Endothelial cell of umbilical vein (primary cell): ENCODE data around the gene DHDDS. TPM values are rescaled to one million over a fixed set of nuclear protein-coding genes. Genes with fewer than 3 reads are reported as not detected.

Source experiments
- BruUV-seq: library from RNA; stranded (reverse); fragments of 400-500 nt; replicated peaks from 2 replicates; lab custom pipeline; 2021; lab: Mats Ljungman, UMichigan
- CTCF ChIA-PET: fragments of 300-600, 350-600 bp; sonication (Branson Sonifier 250); formaldehyde crosslinking; loops from one replicate; lab custom pipeline; 2021; ENCODE audit warnings: antibody characterized with exemption, inconsistent platforms; lab: Charles Lee
- POLR2A ChIA-PET: fragments of 300-600, 350-600 bp; sonication (Branson Sonifier 250); formaldehyde crosslinking; loops from one replicate; lab custom pipeline; 2021; ENCODE audit warnings: antibody characterized with exemption, inconsistent platforms; lab: Charles Lee
- DNase-seq: peaks from one replicate; pipeline ENCODE4 v3.0.0-alpha.2; 2011; ENCODE audit warnings: low read depth, low spot score
- FAIRE-seq: peaks from 2 replicates; lab custom pipeline; 2011; peaks lifted over from hg19 to GRCh38; lab: Jason Lieb, UNC
- H2AFZ ChIP-seq: 2 replicates; pipeline ENCODE4 v1.6.0; 2012; ENCODE audit warnings: low read depth, low read length, control low read depth, inconsistent platforms
- H3K27ac ChIP-seq: 2 replicates; pipeline ENCODE4 v1.5.1; 2011; ENCODE audit warnings: low read depth, mild to moderate bottlenecking, control low read depth, low read length, moderate library complexity; ENCODE audit not compliant: insufficient read depth
- H3K27me3 ChIP-seq, 2 experiments: 2 replicates each; pipeline versions ENCODE4 v1.6.0 to v1.6.1; 2011; ENCODE audit warnings: low read length in 2 of 2, mixed read lengths in 1 of 2; ENCODE audit not compliant: control insufficient read depth in 2 of 2, insufficient read depth in 2 of 2
- H3K36me3 ChIP-seq, 2 experiments: 2 replicates in 1 of 2; 3 replicates in 1 of 2; pipeline ENCODE4 v1.5.1; 2011; ENCODE audit warnings: low read length in 2 of 2, mild to moderate bottlenecking in 1 of 2, moderate library complexity in 1 of 2; ENCODE audit not compliant: control insufficient read depth in 2 of 2, insufficient read depth in 2 of 2; ENCODE audit errors: extremely low read depth in 1 of 2
- H3K4me1 ChIP-seq: 3 replicates; pipeline ENCODE4 v1.5.1; 2011; ENCODE audit warnings: mild to moderate bottlenecking, low read length; ENCODE audit not compliant: control insufficient read depth, insufficient read depth; ENCODE audit errors: extremely low read depth
- H3K4me2 ChIP-seq: 2 replicates; pipeline ENCODE4 v1.6.1; 2011; ENCODE audit warnings: low read length, control low read depth, mixed read lengths; ENCODE audit not compliant: insufficient read depth
- H3K4me3 ChIP-seq, 3 experiments: fragments of 200-600 bp in 1 of 3; sonication (generic), shearing (Covaris generic) in 1 of 3; replicated peaks in 1 of 3; 2 replicates each; pipeline ENCODE4 v1.5.1; 2011 to 2016; ENCODE audit warnings: control low read depth in 3 of 3, low read length in 3 of 3, mild to moderate bottlenecking in 2 of 3, inconsistent platforms in 1 of 3, low read depth in 1 of 3, moderate library complexity in 1 of 3; ENCODE audit not compliant: insufficient read depth in 1 of 3
- H3K79me2 ChIP-seq: 2 replicates; pipeline ENCODE4 v1.6.0; 2012; ENCODE audit warnings: low read length, inconsistent platforms; ENCODE audit not compliant: control insufficient read depth, insufficient read depth
- H3K9ac ChIP-seq: replicated peaks from 2 replicates; pipeline ENCODE3; 2011; ENCODE audit warnings: low read length, control low read depth; ENCODE audit not compliant: insufficient read depth; ENCODE audit errors: extremely low read depth
- H3K9me1 ChIP-seq: replicated peaks from 3 replicates; pipeline ENCODE4 v1.6.0; 2011; ENCODE audit warnings: mild to moderate bottlenecking, low read length; ENCODE audit not compliant: control insufficient read depth, insufficient read depth; ENCODE audit errors: extremely low read depth
- H3K9me3 ChIP-seq: replicated peaks from 2 replicates; pipeline ENCODE4 v1.5.1; 2012; ENCODE audit warnings: low read length, inconsistent platforms; ENCODE audit not compliant: control insufficient read depth, insufficient read depth
- H4K20me1 ChIP-seq: replicated peaks from 2 replicates; pipeline ENCODE3; 2011; ENCODE audit warnings: mild to moderate bottlenecking, low read length; ENCODE audit not compliant: control insufficient read depth, insufficient read depth; ENCODE audit errors: extremely low read depth
- CTCF ChIP-seq, 2 donors: IDR thresholded peaks; 1 replicate in 1 of 2; 2 replicates in 1 of 2; pipeline ENCODE4 v1.5.1; 2011; ENCODE audit warnings: low read length in 2 of 2, mild to moderate bottlenecking in 2 of 2, moderate library complexity in 2 of 2, control low read depth in 1 of 2, inconsistent platforms in 1 of 2, low read depth in 1 of 2; ENCODE audit not compliant: insufficient read depth in 1 of 2; ENCODE audit errors: extremely low read depth in 1 of 2
- EZH2 ChIP-seq: IDR thresholded peaks from 2 replicates; pipeline ENCODE4 v1.6.1; 2012; ENCODE audit warnings: borderline replicate concordance, low read depth, mild to moderate bottlenecking, moderate library complexity, low read length, inconsistent platforms; ENCODE audit not compliant: severe bottlenecking
- FOS ChIP-seq: IDR thresholded peaks from 2 replicates; pipeline ENCODE4 v1.6.1; 2011; ENCODE audit warnings: mild to moderate bottlenecking, low read length, moderate library complexity, borderline replicate concordance; ENCODE audit not compliant: insufficient read depth
- MYC ChIP-seq: IDR thresholded peaks from one replicate; pipeline ENCODE4 v1.6.1; 2011; ENCODE audit warnings: mild to moderate bottlenecking, low read depth, low read length
- POLR2A ChIP-seq: IDR thresholded peaks from 2 replicates; pipeline ENCODE4 v1.6.1; 2012; ENCODE audit warnings: low read depth, mild to moderate bottlenecking, control low read depth, low read length
- POLR2AphosphoS5 ChIP-seq: IDR thresholded peaks from 2 replicates; pipeline ENCODE4 v1.6.1; 2012; ENCODE audit warnings: low read depth, mild to moderate bottlenecking, control low read depth, low read length, moderate library complexity; ENCODE audit not compliant: insufficient read depth
- dilution Hi-C: fragments of 300-500 bp; cut with MboI; formaldehyde crosslinking; loops from one replicate; pipeline ENCODE4 v1.15.0; 2019; ENCODE audit warnings: low sequenced_read_pairs; ENCODE audit not compliant: extremely low pct_ligation_motif_present
- intact Hi-C: fragments of 100-400 bp; cut with micrococcal nuclease; formaldehyde crosslinking; loops from one replicate; pipeline ENCODE4 v1.10.0; 2022
- polyA plus RNA-seq, 4 experiments: library from polyadenylated mRNA; depleted of rRNA in 3 of 4; stranded (reverse) in 3 of 4; unstranded in 1 of 4; fragments of >200 nt; gene quantifications; 2 replicates each; pipeline versions ENCODE4 v1.2.1 to v1.2.3, GENCODE V29; 2011 to 2012; ENCODE audit warnings: missing spikeins in 1 of 4
- total RNA-seq: library from RNA; stranded (reverse); gene quantifications from 2 replicates; pipeline ENCODE4 v1.2.3, GENCODE V29; 2021

Gene DHDDS
- total and polyA plus RNA-seq, 2 donors (not counting 3 experiments of a cell fraction or from before 2014, with no cell fraction given) = 51.3 to 70.7 TPM

- ChIA-PET CTCF (interaction anchor here (1.4 to 1.5 kb wide), 2 partner anchors 8 to 243 kb away, joined by 3 to 4 read pairs; partner anchors contain the start of gene ZNF593), POLR2A (no interaction called here)
- intact Hi-C loops (no loop called here), dilution Hi-C loops (no loop called here)
- DNase-seq (no peak), FAIRE-seq (no peak)
- H3K4me2 ChIP-seq = no peak overlapping the region
- TF ChIP-seq POLR2AphosphoS5 (no peak), CTCF (IDR thresholded peaks at IDR 0.05; ENCODE audit: extremely low read depth in 1 of 2, insufficient read depth in 1 of 2, low read depth in 1 of 2, low read length in 2 of 2) (no peak), POLR2A (no peak), EZH2 (no peak), MYC (no peak), FOS (no peak)
- no peaks in the 10 kb centered on the region for H3K9me1 ChIP-seq
- no peaks in the 10 kb centered on the region for H4K20me1 ChIP-seq
- H3K4me1 ChIP-seq = no peaks in the 10 kb centered on the region
- H3K9me3 ChIP-seq = no peaks in the 10 kb centered on the region
- H3K27me3 ChIP-seq = peaks cover 53 to 60% of the 10 kb centered on the region in 2 experiments
- H3K9ac ChIP-seq = no peak overlapping the region
- H3K36me3 ChIP-seq = no peaks in the 10 kb centered on the region
- no peak overlapping the region for H3K4me3 ChIP-seq
- H2AFZ ChIP-seq = no peak overlapping the region
- no peak overlapping the region for H3K27ac ChIP-seq
- BruUV-seq = no TSS peak
- no peaks in the 10 kb centered on the region for H3K79me2 ChIP-seq
Observed at GRCh38 chr1:26412180-26412840, 19.8 kb upstream of the DHDDS start.
